Right lobe of liver (tissue), 4 donors: Measurements from ENCODE around the gene FUT2.

Experiments used
- POLR2A ChIP-seq: fragments of 450-650 bp; IDR thresholded peaks from one replicate; pipeline ENCODE4 v1.6.1; 2017; ENCODE audit warnings: antibody characterized with exemption, mild to moderate bottlenecking
- TF ChIP-seq, protein P1 (sequence below), 4 donors: fragments of 200-600 bp in 3 of 4; fragments of 450-650 bp in 1 of 4; IDR thresholded peaks; one replicate each; pipeline versions ENCODE4 v1.5.1 to v1.8.0; 2016 to 2022; ENCODE audit warnings: antibody characterized with exemption in 4 of 4, mild to moderate bottlenecking in 2 of 4
- donor health status: DM: no; HTN: no; CAD: no.
- donor health status: DM: no; HTN: no; CAD: no.
- donor health status: DM: no; HTN: yes; CAD: no.

GRCh38 chr19:48705431-48705830 lies 9.7 kb downstream of the FUT2 start:
- TF ChIP-seq, protein P1, sequence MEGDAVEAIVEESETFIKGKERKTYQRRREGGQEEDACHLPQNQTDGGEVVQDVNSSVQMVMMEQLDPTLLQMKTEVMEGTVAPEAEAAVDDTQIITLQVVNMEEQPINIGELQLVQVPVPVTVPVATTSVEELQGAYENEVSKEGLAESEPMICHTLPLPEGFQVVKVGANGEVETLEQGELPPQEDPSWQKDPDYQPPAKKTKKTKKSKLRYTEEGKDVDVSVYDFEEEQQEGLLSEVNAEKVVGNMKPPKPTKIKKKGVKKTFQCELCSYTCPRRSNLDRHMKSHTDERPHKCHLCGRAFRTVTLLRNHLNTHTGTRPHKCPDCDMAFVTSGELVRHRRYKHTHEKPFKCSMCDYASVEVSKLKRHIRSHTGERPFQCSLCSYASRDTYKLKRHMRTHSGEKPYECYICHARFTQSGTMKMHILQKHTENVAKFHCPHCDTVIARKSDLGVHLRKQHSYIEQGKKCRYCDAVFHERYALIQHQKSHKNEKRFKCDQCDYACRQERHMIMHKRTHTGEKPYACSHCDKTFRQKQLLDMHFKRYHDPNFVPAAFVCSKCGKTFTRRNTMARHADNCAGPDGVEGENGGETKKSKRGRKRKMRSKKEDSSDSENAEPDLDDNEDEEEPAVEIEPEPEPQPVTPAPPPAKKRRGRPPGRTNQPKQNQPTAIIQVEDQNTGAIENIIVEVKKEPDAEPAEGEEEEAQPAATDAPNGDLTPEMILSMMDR (IDR thresholded peaks at IDR 0.05) = no peak
- TF ChIP-seq POLR2A = no peak
